SW 1271 (cell line): ENCODE results near the gene AGFG1.
A peak's percentile ranks its signal among the peaks of the same experiment; 100 is the strongest.

Source experiments
- DNase-seq, 2 experiments: peaks; one replicate each; lab custom pipeline; 2025; lab: John Stamatoyannopoulos, UW

Gene AGFG1, protein sequence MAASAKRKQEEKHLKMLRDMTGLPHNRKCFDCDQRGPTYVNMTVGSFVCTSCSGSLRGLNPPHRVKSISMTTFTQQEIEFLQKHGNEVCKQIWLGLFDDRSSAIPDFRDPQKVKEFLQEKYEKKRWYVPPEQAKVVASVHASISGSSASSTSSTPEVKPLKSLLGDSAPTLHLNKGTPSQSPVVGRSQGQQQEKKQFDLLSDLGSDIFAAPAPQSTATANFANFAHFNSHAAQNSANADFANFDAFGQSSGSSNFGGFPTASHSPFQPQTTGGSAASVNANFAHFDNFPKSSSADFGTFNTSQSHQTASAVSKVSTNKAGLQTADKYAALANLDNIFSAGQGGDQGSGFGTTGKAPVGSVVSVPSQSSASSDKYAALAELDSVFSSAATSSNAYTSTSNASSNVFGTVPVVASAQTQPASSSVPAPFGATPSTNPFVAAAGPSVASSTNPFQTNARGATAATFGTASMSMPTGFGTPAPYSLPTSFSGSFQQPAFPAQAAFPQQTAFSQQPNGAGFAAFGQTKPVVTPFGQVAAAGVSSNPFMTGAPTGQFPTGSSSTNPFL

DNA sequence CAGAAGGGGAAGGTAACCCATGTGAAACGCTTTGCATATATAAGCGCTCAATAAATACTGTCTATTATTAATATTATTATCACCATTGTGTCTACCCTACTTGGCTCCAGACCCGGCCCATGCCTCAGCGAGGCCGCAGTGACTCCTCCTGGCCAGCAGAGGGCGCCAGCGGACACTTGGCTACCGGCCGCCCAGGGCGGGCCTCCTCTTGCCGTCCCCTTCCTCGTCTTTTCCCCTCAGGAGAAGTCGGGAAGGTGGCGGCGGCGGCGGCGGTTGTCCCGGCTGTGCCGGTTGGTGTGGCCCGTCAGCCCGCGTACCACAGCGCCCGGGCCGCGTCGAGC is at the start of gene AGFG1:
TSS of gene AGFG1 (plus strand) at position 233 of the 341 bp plus-strand sequence. CDS start 266 bp downstream, outside the sequence.
- DNase-seq, result peak; percentile 22 to 72

DNA sequence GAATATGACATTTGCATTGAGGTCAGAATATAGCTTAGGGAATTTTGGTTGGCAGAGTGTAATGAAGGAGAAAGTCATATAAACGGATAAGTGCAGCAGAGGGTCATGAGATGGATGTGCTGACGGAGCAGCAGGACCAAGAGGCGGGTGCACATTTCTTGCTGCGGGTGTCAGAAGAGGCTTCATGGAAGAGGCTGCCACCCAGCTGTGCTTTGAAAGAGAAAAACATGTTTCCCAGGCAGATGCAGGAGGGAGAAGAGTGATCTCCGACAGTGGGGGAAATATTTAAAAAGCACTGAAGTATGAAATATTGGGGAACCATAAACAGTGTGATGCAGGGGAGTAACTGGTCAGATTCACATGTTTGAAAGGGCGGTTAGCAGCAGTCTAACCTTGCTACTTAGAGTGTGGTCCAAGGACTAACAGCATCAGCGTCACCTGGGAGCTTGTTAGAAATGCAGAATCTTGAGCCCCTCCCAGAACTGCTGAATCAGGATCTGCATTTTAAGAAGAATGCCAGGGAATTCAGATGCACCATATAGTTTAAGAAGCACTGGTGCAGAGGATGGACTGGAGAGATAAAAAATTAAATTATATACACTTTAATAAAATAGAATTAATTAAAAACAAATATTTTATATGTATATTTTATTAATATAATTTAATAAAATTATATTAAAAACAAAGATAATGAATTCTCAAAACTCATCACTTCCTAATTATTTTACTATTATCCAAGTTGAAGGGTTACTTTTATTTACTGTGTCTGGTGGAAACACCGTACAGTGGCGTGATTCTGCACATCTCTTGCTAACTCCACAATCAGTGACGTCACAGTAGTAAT is 48.1 kb upstream of the AGFG1 start:
- DNase-seq, result no peak

GRCh38 chr2:227428731-227429285 is 43.1 kb upstream of the AGFG1 start:
- no peak for DNase-seq

- no peak for DNase-seq
Measured at GRCh38 chr2:227430639-227431038, 41.3 kb upstream of the AGFG1 start.

DNA sequence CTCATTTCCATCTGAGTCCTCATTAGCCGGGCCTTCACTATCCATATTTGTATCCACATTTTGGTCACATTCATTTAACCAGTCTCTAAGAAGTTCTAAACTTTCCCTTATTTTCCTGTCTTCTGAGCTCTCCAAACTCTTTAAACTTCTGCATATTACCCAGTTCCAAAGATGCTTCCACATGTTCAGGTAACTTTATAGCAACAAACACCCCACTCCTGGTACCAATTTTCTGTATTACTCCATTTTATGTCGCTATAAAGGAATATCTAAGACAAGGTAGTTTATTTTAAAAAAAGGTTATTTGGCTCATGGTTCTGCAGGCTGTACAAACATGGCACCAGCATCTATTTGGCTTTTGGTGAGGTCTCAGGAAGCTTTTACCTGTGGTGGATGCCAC is 38.8 kb upstream of the AGFG1 start:
- DNase-seq, result no peak

DNA sequence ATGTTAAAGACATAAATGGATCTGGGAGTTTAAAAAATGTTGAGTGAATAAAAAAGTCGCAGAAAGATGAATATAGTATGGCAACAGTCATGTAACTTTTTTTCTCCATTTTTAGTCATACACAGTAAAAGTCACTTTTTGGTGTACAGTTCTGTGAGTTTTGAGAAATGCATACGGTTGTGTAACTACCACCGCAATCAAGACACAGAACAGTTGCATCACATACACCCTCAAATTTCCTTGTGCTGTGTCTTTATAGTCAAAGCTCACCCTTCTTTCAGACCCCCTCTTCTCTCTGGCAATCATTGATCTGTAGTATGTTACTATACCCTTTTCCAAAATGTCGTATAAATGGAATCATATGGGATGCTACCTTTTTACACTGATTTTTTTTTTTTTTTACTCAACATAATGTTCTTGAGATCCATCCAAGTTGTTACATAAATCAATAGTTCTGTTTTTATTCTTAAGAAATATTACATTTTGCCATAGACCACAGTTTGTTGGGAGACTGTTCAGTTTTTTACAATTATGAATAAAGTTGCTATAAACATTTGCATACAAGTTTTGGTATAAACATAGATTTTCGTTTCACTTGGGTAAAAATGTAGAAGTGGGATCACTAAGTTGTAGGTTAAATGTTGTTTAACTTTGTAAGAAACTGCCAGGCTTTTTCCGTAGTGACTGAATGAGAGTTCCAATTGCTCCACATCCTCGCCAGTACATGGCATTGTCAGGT is 35.4 kb upstream of the AGFG1 start:
- DNase-seq, result no peak

- no peak for DNase-seq
Measured at GRCh38 chr2:227439214-227439613, 32.7 kb upstream of the AGFG1 start.

DNA sequence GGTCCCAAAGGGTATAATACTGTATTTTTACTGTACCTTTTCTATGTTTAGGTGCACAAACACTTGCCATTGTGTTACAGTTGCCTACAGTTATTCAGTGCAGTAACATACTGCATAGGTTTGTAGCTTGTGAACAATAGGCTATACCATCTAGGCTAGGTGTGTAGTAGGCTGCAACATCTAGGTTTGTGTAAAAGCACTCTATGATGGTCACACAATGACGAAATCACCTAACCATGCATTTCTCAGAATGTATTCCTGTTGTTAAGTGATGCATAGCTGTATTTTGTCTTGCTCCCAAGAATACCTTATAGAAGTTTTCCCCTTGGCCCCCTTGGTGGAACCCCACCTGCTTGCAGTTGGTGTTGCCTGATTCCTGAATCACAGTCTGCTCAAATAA is 29.3 kb upstream of the AGFG1 start:
- DNase-seq, result no peak

GRCh38 chr2:227443889-227444568 is 27.9 kb upstream of the AGFG1 start:
- no peak for DNase-seq

- no peak for DNase-seq
Measured at GRCh38 chr2:227447606-227448005, 24.4 kb upstream of the AGFG1 start.

- no peak for DNase-seq
Measured at GRCh38 chr2:227450311-227450841, 21.6 kb upstream of the AGFG1 start.

GRCh38 chr2:227450926-227451654 is 20.9 kb upstream of the AGFG1 start:
- no peak for DNase-seq

DNA sequence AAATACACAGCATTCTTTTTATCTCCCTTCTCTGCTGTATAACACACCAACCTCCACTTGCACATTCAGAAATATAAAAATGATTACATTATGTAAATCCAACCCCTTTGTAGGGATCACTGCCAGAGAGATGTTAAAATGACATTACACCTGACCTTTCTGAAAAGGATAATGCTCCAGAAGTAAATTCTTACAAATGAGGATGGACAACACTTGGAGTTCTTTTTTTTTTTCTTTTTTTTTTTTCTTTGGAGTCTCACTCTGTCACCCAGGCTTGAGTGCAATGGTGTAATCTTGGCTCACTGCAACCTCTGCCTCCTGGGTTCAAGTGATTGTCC is 20.3 kb upstream of the AGFG1 start:
- DNase-seq, result no peak

DNA sequence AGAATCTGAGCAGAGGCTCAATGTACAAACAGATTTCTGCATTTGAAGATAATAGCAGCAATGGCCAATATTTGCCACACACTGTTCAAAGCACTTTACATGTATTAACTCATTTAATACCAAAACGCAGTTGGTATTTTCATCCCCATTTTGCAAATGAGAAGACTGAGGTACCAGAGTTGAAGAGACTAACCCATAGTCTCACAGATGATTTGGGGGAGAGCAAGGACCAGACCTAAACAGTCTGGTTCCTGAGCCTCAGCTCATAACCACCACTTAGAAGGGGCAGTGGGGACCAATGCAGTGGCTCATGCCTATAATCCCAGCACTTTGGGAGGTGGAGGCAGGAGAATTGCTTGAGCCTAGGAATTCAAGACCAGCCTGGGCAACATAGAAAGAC is 18.1 kb upstream of the AGFG1 start:
- no peak for DNase-seq

DNA sequence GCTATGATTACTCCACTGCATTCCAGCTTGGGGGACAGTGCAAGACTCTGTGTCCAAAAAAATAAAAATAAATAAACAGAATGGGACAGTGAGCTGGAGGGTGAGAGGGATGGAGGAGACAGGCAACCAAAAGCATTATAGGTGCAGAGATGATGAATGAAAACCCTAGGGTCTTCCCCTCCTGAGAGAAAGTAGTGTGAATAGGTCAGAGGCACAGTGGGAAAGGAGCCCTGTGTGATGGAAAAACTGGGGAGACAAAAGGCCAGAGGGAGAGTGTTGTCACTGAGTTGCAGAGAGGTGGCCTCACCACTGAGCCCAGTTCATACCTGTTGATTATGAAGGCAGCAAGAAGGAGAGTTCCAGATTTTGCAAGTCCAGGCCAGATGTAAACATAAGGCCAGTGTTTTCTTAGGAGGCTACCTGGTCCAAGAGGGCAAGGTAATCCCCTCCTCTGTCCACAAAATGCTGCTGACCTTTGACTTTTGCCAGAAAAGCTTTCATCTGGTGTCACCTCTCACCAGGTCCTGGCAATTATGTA is 17.6 kb upstream of the AGFG1 start:
- no peak for DNase-seq

DNA sequence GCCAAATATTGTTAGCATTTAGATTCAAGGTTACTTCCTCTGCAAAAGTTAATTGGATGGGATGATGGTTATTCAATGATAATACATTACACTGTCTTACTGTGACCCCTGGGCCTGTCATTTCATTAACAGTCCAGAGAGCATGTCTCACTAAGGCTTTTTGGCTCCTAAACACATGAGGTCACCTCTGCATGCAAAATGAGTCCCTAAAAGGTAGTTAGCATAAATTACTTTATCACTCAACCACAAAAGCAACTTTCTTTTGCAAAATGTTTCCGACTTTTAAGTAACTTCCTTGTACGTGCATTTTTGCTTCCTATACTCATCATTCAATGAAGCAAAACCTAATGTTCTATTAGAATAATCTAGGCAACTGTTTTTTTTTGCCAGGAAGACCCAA is 16.8 kb upstream of the AGFG1 start:
- no peak for DNase-seq

- DNase-seq, result no peak
Measured at GRCh38 chr2:227456102-227456501, 15.9 kb upstream of the AGFG1 start.

- DNase-seq, result no peak
Measured at GRCh38 chr2:227456772-227457171, 15.2 kb upstream of the AGFG1 start.

- DNase-seq, result no peak
Measured at GRCh38 chr2:227460070-227460485, 11.9 kb upstream of the AGFG1 start.

DNA sequence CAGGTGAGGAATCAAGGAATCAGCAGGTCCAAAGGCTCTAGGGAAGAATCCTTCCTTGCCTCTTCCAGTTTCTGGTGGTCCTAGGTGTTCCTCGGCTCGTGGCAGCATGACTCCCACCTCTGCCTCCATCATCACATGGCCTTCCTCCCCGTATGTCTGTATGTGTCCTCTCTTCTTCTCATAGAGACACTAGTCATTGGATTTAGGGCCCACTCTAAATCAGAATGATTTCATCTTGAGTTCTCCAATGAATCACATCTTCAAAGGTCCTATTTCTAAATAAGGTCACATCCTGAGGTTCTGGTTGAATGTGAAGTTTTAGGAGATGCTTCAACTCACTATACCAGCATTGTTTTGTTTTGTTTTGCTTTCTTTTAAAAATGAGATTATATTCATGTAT is 11.1 kb upstream of the AGFG1 start:
- no peak for DNase-seq
